OCI-LY3 (cell line): Measurements from ENCODE around the gene SOX5.

Experiments
- H2AFZ ChIP-seq: fragments of 200-600, 300-600 bp; shearing (Covaris generic); 2 replicates; pipeline ENCODE4 v1.6.0; 2014; ENCODE audit warnings: antibody characterized with exemption, low read depth, low read length
- H3K27ac ChIP-seq: fragments of 200-600, 300-600 bp; sonication (generic); 2 replicates; pipeline ENCODE4 v1.5.1; 2014; ENCODE audit warnings: mild to moderate bottlenecking, low read length, moderate library complexity, mixed read lengths
- H3K27me3 ChIP-seq: fragments of 200-600, 300-600 bp; sonication (generic); 2 replicates; pipeline ENCODE4 v1.6.1; 2014; ENCODE audit warnings: low read depth, low read length, mixed read lengths
- H3K36me3 ChIP-seq: fragments of 200-600, 300-600 bp; sonication (generic); replicated peaks from 2 replicates; pipeline ENCODE3; 2014; ENCODE audit warnings: low read depth, low read length, mixed read lengths
- H3K4me1 ChIP-seq: fragments of 300-600, 200-600 bp; sonication (generic); 2 replicates; pipeline ENCODE4 v1.6.1; 2014; ENCODE audit warnings: low read length, mixed read lengths
- H3K4me2 ChIP-seq: fragments of 200-600, 300-600 bp; sonication (generic); 2 replicates; pipeline ENCODE4 v1.6.1; 2014; ENCODE audit warnings: low read length, mixed read lengths
- H3K4me3 ChIP-seq: fragments of 300-600, 200-600 bp; sonication (generic); 2 replicates; pipeline ENCODE4 v1.5.1; 2014; ENCODE audit warnings: antibody characterized with exemption, mild to moderate bottlenecking, low read length, moderate library complexity
- H3K79me2 ChIP-seq: fragments of 300-600, 200-600 bp; shearing (Covaris generic); 2 replicates; pipeline ENCODE4 v1.6.1; 2014; ENCODE audit warnings: mild to moderate bottlenecking, low read length, mixed read lengths
- H3K9ac ChIP-seq: fragments of 300-600, 200-600 bp; shearing (Covaris generic); 2 replicates; pipeline ENCODE4 v1.6.0; 2014; ENCODE audit warnings: mild to moderate bottlenecking, low read length, moderate library complexity
- H3K9me3 ChIP-seq: fragments of 200-600, 300-600 bp; shearing (Covaris generic); 2 replicates; pipeline ENCODE4 v1.6.1; 2014; ENCODE audit warnings: low read length, mixed read lengths; ENCODE audit not compliant: insufficient read depth
- H4K20me1 ChIP-seq: fragments of 200-600, 300-600 bp; sonication (generic); 2 replicates; pipeline ENCODE4 v1.6.1; 2016; ENCODE audit warnings: low read length, mixed read lengths; ENCODE audit not compliant: insufficient read depth
- CTCF ChIP-seq: fragments of 200-600, 300-600 bp; sonication (generic); IDR thresholded peaks from 2 replicates; pipeline ENCODE4 v1.5.1; 2014; ENCODE audit warnings: antibody characterized with exemption, low read length, low read depth
- EZH2phosphoT487 ChIP-seq: fragments of 200-600 bp; shearing (Covaris generic); IDR thresholded peaks from 2 replicates; pipeline ENCODE4 v1.6.1; 2018; ENCODE audit warnings: antibody characterized with exemption, mixed run types, low read depth

Gene SOX5

GRCh38 chr12:23628806-23629205 lies 320.7 kb downstream of the SOX5 start:
- Histone ChIP-seq H3K27me3 (no peaks in the 10 kb centered on the region), H3K9me3 (no peaks in the 10 kb centered on the region), H4K20me1 (no peaks in the 10 kb centered on the region), H2AFZ (no peak overlapping the region), H3K4me2 (no peak overlapping the region), H3K79me2 (no peaks in the 10 kb centered on the region), H3K4me3 (no peak overlapping the region), H3K4me1 (no peaks in the 10 kb centered on the region), H3K9ac (no peak overlapping the region), H3K27ac (no peak overlapping the region), H3K36me3 (peaks cover 8% of the 10 kb centered on the region)
- TF ChIP-seq EZH2phosphoT487 (no peak), CTCF (no peak)

GRCh38 chr12:23626791-23627190 lies 322.7 kb downstream of the SOX5 start:
- Histone ChIP-seq H3K27ac (no peak overlapping the region), H3K4me3 (no peak overlapping the region), H3K4me2 (no peak overlapping the region), H3K4me1 (no peaks in the 10 kb centered on the region), H3K36me3 (peaks cover 2% of the 10 kb centered on the region), H3K27me3 (no peaks in the 10 kb centered on the region), H3K9ac (no peak overlapping the region), H3K9me3 (no peaks in the 10 kb centered on the region), H2AFZ (no peak overlapping the region), H3K79me2 (no peaks in the 10 kb centered on the region), H4K20me1 (no peaks in the 10 kb centered on the region)
- no peak for TF ChIP-seq CTCF
- no peak for TF ChIP-seq EZH2phosphoT487

GRCh38 chr12:23621900-23622299 lies 327.6 kb downstream of the SOX5 start:
- H4K20me1 ChIP-seq: no peaks in the 10 kb centered on the region
- TF ChIP-seq EZH2phosphoT487 (no peak), CTCF (no peak)
- no peak overlapping the region for H2AFZ ChIP-seq

GRCh38 chr12:23618718-23619117 lies 330.8 kb downstream of the SOX5 start:
- peaks cover 15% of the 10 kb centered on the region for H3K4me1 ChIP-seq
- TF ChIP-seq CTCF (no peak), EZH2phosphoT487 (no peak)
- H3K4me3 ChIP-seq: no peak overlapping the region
- no peaks in the 10 kb centered on the region for H3K27me3 ChIP-seq
- peaks cover 17% of the 10 kb centered on the region for H3K36me3 ChIP-seq
- H3K9me3 ChIP-seq: no peaks in the 10 kb centered on the region
- no peak overlapping the region for H3K9ac ChIP-seq
- no peak overlapping the region for H2AFZ ChIP-seq
- H4K20me1 ChIP-seq: no peaks in the 10 kb centered on the region
- no peak overlapping the region for H3K27ac ChIP-seq
- H3K4me2 ChIP-seq: no peak overlapping the region
- H3K79me2 ChIP-seq: no peaks in the 10 kb centered on the region

More at GRCh38 chr12:23621900-23622299, 327.6 kb downstream of the SOX5 start:
- no peak overlapping the region for H3K9ac ChIP-seq
- no peak overlapping the region for H3K4me2 ChIP-seq
- H3K4me1 ChIP-seq: peaks cover 12% of the 10 kb centered on the region; the same call in 1 of the 2 replicates
- H3K36me3 ChIP-seq: peaks cover 3% of the 10 kb centered on the region
- H3K27me3 ChIP-seq: no peaks in the 10 kb centered on the region
- no peak overlapping the region for H3K4me3 ChIP-seq
- no peak overlapping the region for H3K27ac ChIP-seq
- H3K9me3 ChIP-seq: no peaks in the 10 kb centered on the region
- no peaks in the 10 kb centered on the region for H3K79me2 ChIP-seq
